ENCODE data around the gene KCNAB2. TPM values are rescaled to one million over a fixed set of nuclear protein-coding genes. Genes with fewer than 3 reads are reported as not detected.

KCNAB2 gene
- total and polyA plus RNA-seq, 4 donors = 1.8 to 5.9 (median 4.5) TPM

DNA sequence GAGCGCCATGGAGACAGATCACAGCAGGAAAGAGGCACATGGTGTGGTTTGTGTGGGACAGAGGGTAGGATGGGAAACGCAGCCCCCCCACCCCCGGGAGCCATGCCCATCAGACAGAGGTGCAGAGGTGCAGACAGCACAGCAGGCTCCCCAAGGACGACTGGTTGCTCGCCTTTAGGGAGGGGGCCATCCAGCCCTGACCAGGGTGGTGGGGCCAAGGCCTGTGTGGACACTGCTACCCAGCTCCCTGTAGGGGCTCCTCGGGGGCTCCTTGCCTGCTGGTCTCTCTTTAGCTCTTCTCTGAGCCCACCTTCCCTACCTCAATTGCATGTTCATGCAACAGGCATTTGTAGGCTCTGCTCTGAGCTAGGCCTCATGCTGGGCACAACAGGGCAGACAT is 3.7 kb downstream of the KCNAB2 start:
- no peak overlapping the region for H3K27ac ChIP-seq (ENCODE audit: low read depth in 1 of 2, low read length in 2 of 2)
- 79% methylated on average over 6 of the region's 6 CpGs for WGBS
- H3K36me3 ChIP-seq (ENCODE audit: control insufficient read depth in 4 of 4, insufficient read depth in 3 of 4, low read depth in 1 of 4, low read length in 3 of 4) = no peaks in the 10 kb centered on the region
- H3K4me1 ChIP-seq (ENCODE audit: control insufficient read depth in 4 of 4, insufficient read depth in 4 of 4, low read length in 3 of 4) = no peaks in the 10 kb centered on the region
- no peaks in the 10 kb centered on the region for H3K27me3 ChIP-seq (ENCODE audit: control insufficient read depth in 4 of 4, insufficient read depth in 4 of 4, low read length in 3 of 4)
- H3K9ac ChIP-seq (ENCODE audit: low read depth in 1 of 2, low read length in 2 of 2) = no peak overlapping the region
- TF ChIP-seq EGR1 (IDR thresholded peaks at IDR 0.05; ENCODE audit: low read depth in 2 of 2) (no peak), YY1 (IDR thresholded peaks at IDR 0.05) (no peak), SP1 (IDR thresholded peaks at IDR 0.05) (no peak), RXRA (IDR thresholded peaks at IDR 0.05) (no peak), NR2F2 (IDR thresholded peaks at IDR 0.05) (no peak), FOXA1 (IDR thresholded peaks at IDR 0.05) (no peak), TAF1 (conservative IDR thresholded peaks at IDR 0.05) (no peak), HNF4G (IDR thresholded peaks at IDR 0.05) (no peak), RAD21 (IDR thresholded peaks at IDR 0.05) (no peak), FOXA2 (IDR thresholded peaks at IDR 0.05) (no peak), HNF4A (conservative IDR thresholded peaks at IDR 0.05) (no peak), JUND (IDR thresholded peaks at IDR 0.05) (no peak)
- TF ChIP-seq, protein P1, sequence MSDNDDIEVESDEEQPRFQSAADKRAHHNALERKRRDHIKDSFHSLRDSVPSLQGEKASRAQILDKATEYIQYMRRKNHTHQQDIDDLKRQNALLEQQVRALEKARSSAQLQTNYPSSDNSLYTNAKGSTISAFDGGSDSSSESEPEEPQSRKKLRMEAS (IDR thresholded peaks at IDR 0.05) = no peak
- TF ChIP-seq, protein P2, sequence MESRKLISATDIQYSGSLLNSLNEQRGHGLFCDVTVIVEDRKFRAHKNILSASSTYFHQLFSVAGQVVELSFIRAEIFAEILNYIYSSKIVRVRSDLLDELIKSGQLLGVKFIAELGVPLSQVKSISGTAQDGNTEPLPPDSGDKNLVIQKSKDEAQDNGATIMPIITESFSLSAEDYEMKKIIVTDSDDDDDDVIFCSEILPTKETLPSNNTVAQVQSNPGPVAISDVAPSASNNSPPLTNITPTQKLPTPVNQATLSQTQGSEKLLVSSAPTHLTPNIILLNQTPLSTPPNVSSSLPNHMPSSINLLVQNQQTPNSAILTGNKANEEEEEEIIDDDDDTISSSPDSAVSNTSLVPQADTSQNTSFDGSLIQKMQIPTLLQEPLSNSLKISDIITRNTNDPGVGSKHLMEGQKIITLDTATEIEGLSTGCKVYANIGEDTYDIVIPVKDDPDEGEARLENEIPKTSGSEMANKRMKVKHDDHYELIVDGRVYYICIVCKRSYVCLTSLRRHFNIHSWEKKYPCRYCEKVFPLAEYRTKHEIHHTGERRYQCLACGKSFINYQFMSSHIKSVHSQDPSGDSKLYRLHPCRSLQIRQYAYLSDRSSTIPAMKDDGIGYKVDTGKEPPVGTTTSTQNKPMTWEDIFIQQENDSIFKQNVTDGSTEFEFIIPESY (IDR thresholded peaks at IDR 0.05) = no peak
- TF ChIP-seq, protein P3, sequence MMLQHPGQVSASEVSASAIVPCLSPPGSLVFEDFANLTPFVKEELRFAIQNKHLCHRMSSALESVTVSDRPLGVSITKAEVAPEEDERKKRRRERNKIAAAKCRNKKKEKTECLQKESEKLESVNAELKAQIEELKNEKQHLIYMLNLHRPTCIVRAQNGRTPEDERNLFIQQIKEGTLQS (IDR thresholded peaks at IDR 0.05) = no peak
- TF ChIP-seq, protein P4, sequence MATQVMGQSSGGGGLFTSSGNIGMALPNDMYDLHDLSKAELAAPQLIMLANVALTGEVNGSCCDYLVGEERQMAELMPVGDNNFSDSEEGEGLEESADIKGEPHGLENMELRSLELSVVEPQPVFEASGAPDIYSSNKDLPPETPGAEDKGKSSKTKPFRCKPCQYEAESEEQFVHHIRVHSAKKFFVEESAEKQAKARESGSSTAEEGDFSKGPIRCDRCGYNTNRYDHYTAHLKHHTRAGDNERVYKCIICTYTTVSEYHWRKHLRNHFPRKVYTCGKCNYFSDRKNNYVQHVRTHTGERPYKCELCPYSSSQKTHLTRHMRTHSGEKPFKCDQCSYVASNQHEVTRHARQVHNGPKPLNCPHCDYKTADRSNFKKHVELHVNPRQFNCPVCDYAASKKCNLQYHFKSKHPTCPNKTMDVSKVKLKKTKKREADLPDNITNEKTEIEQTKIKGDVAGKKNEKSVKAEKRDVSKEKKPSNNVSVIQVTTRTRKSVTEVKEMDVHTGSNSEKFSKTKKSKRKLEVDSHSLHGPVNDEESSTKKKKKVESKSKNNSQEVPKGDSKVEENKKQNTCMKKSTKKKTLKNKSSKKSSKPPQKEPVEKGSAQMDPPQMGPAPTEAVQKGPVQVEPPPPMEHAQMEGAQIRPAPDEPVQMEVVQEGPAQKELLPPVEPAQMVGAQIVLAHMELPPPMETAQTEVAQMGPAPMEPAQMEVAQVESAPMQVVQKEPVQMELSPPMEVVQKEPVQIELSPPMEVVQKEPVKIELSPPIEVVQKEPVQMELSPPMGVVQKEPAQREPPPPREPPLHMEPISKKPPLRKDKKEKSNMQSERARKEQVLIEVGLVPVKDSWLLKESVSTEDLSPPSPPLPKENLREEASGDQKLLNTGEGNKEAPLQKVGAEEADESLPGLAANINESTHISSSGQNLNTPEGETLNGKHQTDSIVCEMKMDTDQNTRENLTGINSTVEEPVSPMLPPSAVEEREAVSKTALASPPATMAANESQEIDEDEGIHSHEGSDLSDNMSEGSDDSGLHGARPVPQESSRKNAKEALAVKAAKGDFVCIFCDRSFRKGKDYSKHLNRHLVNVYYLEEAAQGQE (IDR thresholded peaks at IDR 0.05) = no peak
- TF ChIP-seq, protein P5, sequence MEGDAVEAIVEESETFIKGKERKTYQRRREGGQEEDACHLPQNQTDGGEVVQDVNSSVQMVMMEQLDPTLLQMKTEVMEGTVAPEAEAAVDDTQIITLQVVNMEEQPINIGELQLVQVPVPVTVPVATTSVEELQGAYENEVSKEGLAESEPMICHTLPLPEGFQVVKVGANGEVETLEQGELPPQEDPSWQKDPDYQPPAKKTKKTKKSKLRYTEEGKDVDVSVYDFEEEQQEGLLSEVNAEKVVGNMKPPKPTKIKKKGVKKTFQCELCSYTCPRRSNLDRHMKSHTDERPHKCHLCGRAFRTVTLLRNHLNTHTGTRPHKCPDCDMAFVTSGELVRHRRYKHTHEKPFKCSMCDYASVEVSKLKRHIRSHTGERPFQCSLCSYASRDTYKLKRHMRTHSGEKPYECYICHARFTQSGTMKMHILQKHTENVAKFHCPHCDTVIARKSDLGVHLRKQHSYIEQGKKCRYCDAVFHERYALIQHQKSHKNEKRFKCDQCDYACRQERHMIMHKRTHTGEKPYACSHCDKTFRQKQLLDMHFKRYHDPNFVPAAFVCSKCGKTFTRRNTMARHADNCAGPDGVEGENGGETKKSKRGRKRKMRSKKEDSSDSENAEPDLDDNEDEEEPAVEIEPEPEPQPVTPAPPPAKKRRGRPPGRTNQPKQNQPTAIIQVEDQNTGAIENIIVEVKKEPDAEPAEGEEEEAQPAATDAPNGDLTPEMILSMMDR (IDR thresholded peaks at IDR 0.05; ENCODE audit: low read depth, low read length, missing input control) = no peak
- H3K4me3 ChIP-seq (ENCODE audit: low read depth in 1 of 3, low read length in 3 of 3) = no peak overlapping the region
- no peak for DNase-seq (ENCODE audit: low spot score)
- no peaks in the 10 kb centered on the region for H3K9me3 ChIP-seq (ENCODE audit: control insufficient read depth in 4 of 4, low read length in 3 of 4)

DNA sequence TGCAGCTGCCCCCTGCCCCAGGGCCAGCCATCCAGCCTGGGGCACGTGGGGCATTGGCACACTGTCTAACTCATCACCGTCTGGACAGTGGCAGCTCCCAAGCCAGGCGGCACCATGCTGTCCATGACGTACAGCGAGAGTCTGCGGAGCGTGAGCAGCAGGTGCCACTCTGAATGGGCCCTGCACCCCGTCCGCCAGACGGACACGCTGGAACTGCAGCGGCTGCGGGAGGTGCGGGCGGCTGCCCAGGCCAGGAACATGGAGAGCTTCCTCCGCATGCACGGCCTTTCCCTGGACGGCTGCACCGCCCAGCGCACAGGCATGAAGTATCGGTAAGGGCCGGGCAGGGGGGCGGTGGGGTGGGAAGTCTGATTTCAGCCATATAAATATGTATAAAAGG is 5.7 kb downstream of the KCNAB2 start:
- WGBS = 93% methylated on average over 23 of the region's 23 CpGs
- H3K27me3 ChIP-seq (ENCODE audit: control insufficient read depth in 4 of 4, insufficient read depth in 4 of 4, low read length in 3 of 4) = no peaks in the 10 kb centered on the region
- no peak for TF ChIP-seq GABPA (IDR thresholded peaks at IDR 0.05 in 1 of 2, conservative IDR thresholded peaks at IDR 0.05 in 1 of 2)
- TF ChIP-seq, protein P3 (IDR thresholded peaks at IDR 0.05) = no peak
- TF ChIP-seq, protein P4 (IDR thresholded peaks at IDR 0.05) = no peak
- TF ChIP-seq FOXA2 (IDR thresholded peaks at IDR 0.05) = no peak
- no peak for TF ChIP-seq RXRA (IDR thresholded peaks at IDR 0.05)
- TF ChIP-seq HNF4G (IDR thresholded peaks at IDR 0.05) = no peak
- TF ChIP-seq, protein P2 (IDR thresholded peaks at IDR 0.05) = no peak
- no peak for TF ChIP-seq JUND (IDR thresholded peaks at IDR 0.05)
- TF ChIP-seq FOXA1 (IDR thresholded peaks at IDR 0.05) = no peak
- TF ChIP-seq, protein P1 (IDR thresholded peaks at IDR 0.05) = no peak

More for the DNA sequence above, 5.7 kb downstream of the KCNAB2 start:
- Histone ChIP-seq H3K27ac (ENCODE audit: low read depth in 1 of 2, low read length in 2 of 2) (no peak overlapping the region), H3K9ac (ENCODE audit: low read depth in 1 of 2, low read length in 2 of 2) (no peak overlapping the region), H3K9me3 (ENCODE audit: control insufficient read depth in 4 of 4, low read length in 3 of 4) (no peaks in the 10 kb centered on the region), H3K4me3 (ENCODE audit: low read depth in 1 of 3, low read length in 3 of 3) (no peak overlapping the region), H3K4me1 (ENCODE audit: control insufficient read depth in 4 of 4, insufficient read depth in 4 of 4, low read length in 3 of 4) (no peaks in the 10 kb centered on the region), H3K36me3 (ENCODE audit: control insufficient read depth in 4 of 4, insufficient read depth in 3 of 4, low read depth in 1 of 4, low read length in 3 of 4) (no peaks in the 10 kb centered on the region)
- no peak for DNase-seq (ENCODE audit: low spot score)

All from liver (tissue), 9 donors.